IPS-18a (cell line): Measurements from ENCODE around the gene CLCN4.

Experiments
- H3K27ac ChIP-seq: one replicate; pipeline ENCODE4 v1.5.1; 2013; ENCODE audit warnings: low read length
- H3K27me3 ChIP-seq: one replicate; pipeline ENCODE4 v1.6.1; 2013; ENCODE audit warnings: mild to moderate bottlenecking, low read length; ENCODE audit not compliant: control insufficient read depth, insufficient read depth
- H3K36me3 ChIP-seq: one replicate; pipeline ENCODE4 v1.6.1; 2013; ENCODE audit warnings: low read depth, low read length; ENCODE audit not compliant: control insufficient read depth
- H3K4me1 ChIP-seq: one replicate; pipeline ENCODE4 v1.6.1; 2013; ENCODE audit warnings: low read depth, low read length; ENCODE audit not compliant: control insufficient read depth
- H3K4me3 ChIP-seq: one replicate; pipeline ENCODE4 v1.5.1; 2013; ENCODE audit warnings: low read length
- H3K9ac ChIP-seq: one replicate; pipeline ENCODE4 v1.6.1; 2013; ENCODE audit warnings: mild to moderate bottlenecking, low read length, moderate library complexity
- H3K9me3 ChIP-seq: one replicate; pipeline ENCODE4 v1.6.1; 2013; ENCODE audit warnings: low read depth, low read length; ENCODE audit not compliant: control insufficient read depth

The CLCN4 gene

GRCh38 chrX:10184411-10184810 is 27.6 kb downstream of the CLCN4 start:
- Histone ChIP-seq H3K27ac (no peak overlapping the region), H3K9ac (no peak overlapping the region), H3K9me3 (no peaks in the 10 kb centered on the region), H3K4me3 (no peak overlapping the region), H3K4me1 (peaks cover 6% of the 10 kb centered on the region), H3K36me3 (no peaks in the 10 kb centered on the region), H3K27me3 (no peaks in the 10 kb centered on the region)

- Histone ChIP-seq H3K27ac (no peak overlapping the region), H3K4me1 (peaks cover 7% of the 10 kb centered on the region), H3K36me3 (no peaks in the 10 kb centered on the region), H3K9ac (no peak overlapping the region), H3K4me3 (no peak overlapping the region), H3K27me3 (no peaks in the 10 kb centered on the region), H3K9me3 (no peaks in the 10 kb centered on the region)
Observed at GRCh38 chrX:10186355-10186754, 29.6 kb downstream of the CLCN4 start.

- Histone ChIP-seq H3K4me1 (peaks cover 7% of the 10 kb centered on the region), H3K27ac (no peak overlapping the region), H3K4me3 (no peak overlapping the region), H3K9me3 (no peaks in the 10 kb centered on the region), H3K36me3 (no peaks in the 10 kb centered on the region), H3K9ac (no peak overlapping the region), H3K27me3 (no peaks in the 10 kb centered on the region)
Observed at GRCh38 chrX:10187421-10187820, 30.6 kb downstream of the CLCN4 start.

GRCh38 chrX:10189317-10190268 is 32.8 kb downstream of the CLCN4 start:
- no peaks in the 10 kb centered on the region for H3K36me3 ChIP-seq
- peaks cover 7% of the 10 kb centered on the region for H3K4me1 ChIP-seq
- H3K27me3 ChIP-seq: no peaks in the 10 kb centered on the region
- H3K27ac ChIP-seq: no peak overlapping the region
- no peak overlapping the region for H3K4me3 ChIP-seq
- H3K9ac ChIP-seq: no peak overlapping the region
- H3K9me3 ChIP-seq: no peaks in the 10 kb centered on the region

- no peaks in the 10 kb centered on the region for H3K36me3 ChIP-seq
- no peak overlapping the region for H3K9ac ChIP-seq
- no peak overlapping the region for H3K27ac ChIP-seq
- H3K9me3 ChIP-seq: no peaks in the 10 kb centered on the region
- H3K27me3 ChIP-seq: no peaks in the 10 kb centered on the region
- H3K4me3 ChIP-seq: no peak overlapping the region
- peaks cover 7% of the 10 kb centered on the region for H3K4me1 ChIP-seq
Observed at GRCh38 chrX:10190367-10190766, 33.6 kb downstream of the CLCN4 start.

GRCh38 chrX:10193587-10193986 is 36.8 kb downstream of the CLCN4 start:
- Histone ChIP-seq H3K27ac (no peak overlapping the region), H3K4me1 (peaks cover 7% of the 10 kb centered on the region), H3K9me3 (no peaks in the 10 kb centered on the region), H3K9ac (no peak overlapping the region), H3K36me3 (no peaks in the 10 kb centered on the region), H3K4me3 (no peak overlapping the region), H3K27me3 (no peaks in the 10 kb centered on the region)

- Histone ChIP-seq H3K4me1 (no peaks in the 10 kb centered on the region), H3K4me3 (no peak overlapping the region), H3K36me3 (no peaks in the 10 kb centered on the region), H3K27ac (no peak overlapping the region), H3K9me3 (no peaks in the 10 kb centered on the region), H3K9ac (no peak overlapping the region), H3K27me3 (no peaks in the 10 kb centered on the region)
Observed at GRCh38 chrX:10195425-10195824, 38.6 kb downstream of the CLCN4 start.

- Histone ChIP-seq H3K27ac (no peak overlapping the region), H3K4me1 (no peaks in the 10 kb centered on the region), H3K36me3 (no peaks in the 10 kb centered on the region), H3K9ac (no peak overlapping the region), H3K9me3 (no peaks in the 10 kb centered on the region), H3K27me3 (no peaks in the 10 kb centered on the region), H3K4me3 (no peak overlapping the region)
Observed at GRCh38 chrX:10195947-10196346, 39.2 kb downstream of the CLCN4 start.

- Histone ChIP-seq H3K27me3 (no peaks in the 10 kb centered on the region), H3K9ac (no peak overlapping the region), H3K4me1 (no peaks in the 10 kb centered on the region), H3K27ac (no peak overlapping the region), H3K9me3 (no peaks in the 10 kb centered on the region), H3K4me3 (no peak overlapping the region), H3K36me3 (no peaks in the 10 kb centered on the region)
Observed at GRCh38 chrX:10197279-10198210, 40.8 kb downstream of the CLCN4 start.

- H3K27me3 ChIP-seq: no peaks in the 10 kb centered on the region
- H3K9ac ChIP-seq: no peak overlapping the region
- H3K27ac ChIP-seq: no peak overlapping the region
- H3K36me3 ChIP-seq: no peaks in the 10 kb centered on the region
- no peak overlapping the region for H3K4me3 ChIP-seq
- no peaks in the 10 kb centered on the region for H3K4me1 ChIP-seq
- no peaks in the 10 kb centered on the region for H3K9me3 ChIP-seq
Observed at GRCh38 chrX:10198254-10198653, 41.5 kb downstream of the CLCN4 start.

GRCh38 chrX:10199212-10199611 is 42.4 kb downstream of the CLCN4 start:
- H3K4me1 ChIP-seq: no peaks in the 10 kb centered on the region
- no peaks in the 10 kb centered on the region for H3K27me3 ChIP-seq
- H3K27ac ChIP-seq: no peak overlapping the region
- H3K9me3 ChIP-seq: no peaks in the 10 kb centered on the region
- H3K36me3 ChIP-seq: no peaks in the 10 kb centered on the region
- H3K9ac ChIP-seq: no peak overlapping the region
- no peak overlapping the region for H3K4me3 ChIP-seq
